ENCODE data around the gene CACNA1D.

- TF ChIP-seq CTCF (IDR thresholded peaks at IDR 0.05) (no peak), POLR2A (IDR thresholded peaks at IDR 0.05) (no peak)
Observed at GRCh38 chr3:53533472-53533871, 39.1 kb downstream of the CACNA1D start.
